Measurements from ENCODE around the gene PITHD1. TPM values are rescaled to one million over a fixed set of nuclear protein-coding genes. Genes with fewer than 3 reads are reported as not detected.
A peak's percentile ranks its signal among the peaks of the same experiment; 100 is the strongest.

The PITHD1 gene
- polyA plus RNA-seq, 1 experiment = 33.7 TPM

DNA sequence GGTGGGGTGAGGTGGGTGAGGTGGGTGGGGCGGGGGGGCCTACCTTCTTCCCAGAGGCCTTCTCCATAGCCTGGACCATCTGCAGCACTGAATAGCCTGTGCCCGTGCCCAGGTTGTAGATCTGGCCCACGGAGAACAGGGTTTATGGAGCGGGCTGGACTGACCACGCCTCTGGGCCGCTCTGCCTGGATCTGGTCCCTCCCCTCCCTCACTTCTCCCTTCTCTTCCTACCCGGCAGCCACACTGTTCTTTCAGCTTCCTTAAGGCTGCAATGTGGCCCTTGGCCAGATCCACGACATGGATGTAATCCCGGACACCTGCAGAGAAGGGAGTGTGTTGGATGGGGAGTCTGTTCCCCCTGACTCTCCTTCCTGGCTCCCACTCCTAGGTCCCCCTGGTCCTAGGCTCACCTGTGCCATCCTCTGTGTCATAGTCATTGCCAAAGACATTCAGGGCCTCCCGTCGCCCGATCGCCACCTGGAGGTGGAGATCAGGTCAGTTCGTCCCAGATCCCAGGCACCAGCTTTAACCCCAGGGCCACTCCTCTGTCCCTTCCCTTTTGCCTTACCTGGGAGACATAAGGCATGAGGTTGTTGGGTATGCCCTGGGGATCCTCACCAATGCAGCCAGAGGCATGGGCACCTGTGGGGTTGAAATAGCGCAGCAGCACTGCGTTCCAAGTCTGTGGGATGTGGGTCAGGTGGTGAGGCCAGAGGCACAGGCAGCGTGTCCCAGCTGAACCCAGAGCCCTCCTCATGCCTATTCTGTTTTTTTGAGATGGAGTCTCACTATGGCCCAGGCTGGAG, 18.5 kb downstream of the PITHD1 start:
- Histone ChIP-seq H3K27me3 (ENCODE audit: control insufficient read depth, insufficient read depth, low read length) (no peaks in the 10 kb centered on the region), H3K4me3 (ENCODE audit: low read depth, low read length) (no peak overlapping the region), H3K36me3 (ENCODE audit: control insufficient read depth, insufficient read depth, low read length) (peaks cover 15% of the 10 kb centered on the region)
- no peak for DNase-seq (ENCODE audit: low read depth)
- CTCF ChIA-PET = interaction anchor here (0.9 to 1.6 kb wide), 2 partner anchors 14 to 25 kb away, joined by 3 to 7 read pairs; no protein-coding TSS in a partner anchor
- POLR2A ChIA-PET = no interaction called here
- no peak for TF ChIP-seq CTCF (IDR thresholded peaks at IDR 0.05; ENCODE audit: insufficient read depth, low read depth, low read length)

DNA sequence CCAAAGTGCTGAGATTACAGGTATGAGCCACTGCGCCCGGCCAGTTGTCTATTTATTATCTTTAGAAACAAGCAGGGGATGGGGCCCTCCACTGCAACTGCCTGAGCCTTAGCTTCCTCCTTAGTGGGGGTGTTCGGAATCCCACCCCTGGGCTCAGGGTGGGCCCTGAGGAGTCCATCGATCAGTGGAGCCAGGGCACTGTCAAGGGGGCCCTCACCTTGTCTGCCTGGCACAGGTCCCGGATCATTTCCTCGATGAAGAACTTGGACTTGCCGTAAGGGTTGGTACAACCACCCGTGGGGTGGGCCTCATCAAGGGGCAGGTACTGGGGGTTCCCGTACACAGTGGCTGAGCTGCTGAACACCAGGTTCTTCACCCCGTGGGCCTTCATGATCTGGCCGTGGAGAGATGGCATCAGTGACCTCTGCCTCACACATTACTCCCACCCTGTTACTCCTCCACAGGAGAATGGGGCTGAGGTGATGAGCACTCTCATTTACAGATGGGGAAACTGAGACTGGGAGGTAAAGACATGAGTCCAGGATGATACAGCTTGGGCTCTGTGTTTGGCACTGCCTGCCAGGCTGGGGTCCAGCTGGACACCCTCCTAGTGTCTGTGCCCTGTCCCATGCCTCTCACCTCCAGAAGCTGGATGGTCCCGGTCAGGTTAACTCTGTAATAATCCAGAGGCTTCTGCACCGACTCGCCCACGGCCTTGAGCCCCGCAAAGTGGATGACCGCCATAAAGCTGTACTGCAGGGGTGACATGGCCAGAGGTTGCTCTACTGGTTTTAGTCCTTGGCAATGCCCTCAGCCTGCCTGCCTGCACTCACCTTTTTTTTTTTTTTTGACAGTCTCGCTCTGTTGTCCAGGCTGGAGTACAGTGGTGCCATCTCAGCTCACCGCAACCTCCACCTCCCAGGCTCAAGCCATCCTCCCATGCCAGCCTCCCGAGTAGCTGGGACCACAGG, 19.5 kb downstream of the PITHD1 start:
- CTCF ChIA-PET = interaction anchor here (0.9 to 4.6 kb wide), 5 partner anchors 13 to 230 kb away, joined by 3 to 38 read pairs (median 7); no protein-coding TSS in a partner anchor
- no peak for DNase-seq (ENCODE audit: low read depth)
- H3K36me3 ChIP-seq (ENCODE audit: control insufficient read depth, insufficient read depth, low read length) = peaks cover 15% of the 10 kb centered on the region

DNA sequence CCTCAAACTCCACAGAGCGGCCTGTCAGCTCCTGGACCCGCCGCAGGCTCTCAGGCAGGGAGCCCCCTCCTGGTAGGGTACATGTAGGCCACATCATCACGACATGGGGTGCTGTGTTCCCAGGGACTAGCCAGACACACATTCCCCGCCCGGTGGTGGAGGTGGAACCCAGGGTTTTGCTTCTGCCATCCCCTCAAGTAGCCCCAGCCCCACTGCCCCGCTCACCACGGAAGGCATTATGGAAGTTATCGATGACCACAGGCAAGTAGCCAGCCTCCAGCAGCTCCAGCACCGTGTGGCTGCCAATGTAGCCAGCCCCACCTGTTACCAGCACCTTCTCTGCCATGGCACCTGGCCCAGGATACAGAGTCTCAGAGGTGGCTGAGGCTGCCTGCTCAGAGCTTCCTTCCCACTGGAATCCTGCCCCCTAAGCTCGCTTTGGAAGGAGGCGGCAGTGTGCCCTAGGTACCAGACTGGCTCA, 20.5 kb downstream of the PITHD1 start:
- CTCF ChIA-PET = interaction anchor here (0.9 to 4.6 kb wide), 5 partner anchors 10 to 229 kb away, joined by 3 to 38 read pairs (median 4); no protein-coding TSS in a partner anchor
- Histone ChIP-seq H3K36me3 (ENCODE audit: control insufficient read depth, insufficient read depth, low read length) (peaks cover 12% of the 10 kb centered on the region), H3K27me3 (ENCODE audit: control insufficient read depth, insufficient read depth, low read length) (no peaks in the 10 kb centered on the region), H3K4me3 (ENCODE audit: low read depth, low read length) (no peak overlapping the region)
- TF ChIP-seq CTCF (IDR thresholded peaks at IDR 0.05; ENCODE audit: insufficient read depth, low read depth, low read length) = peak; percentile 14; the same call in 1 of the 2 replicates
- DNase-seq (ENCODE audit: low read depth) = no peak
- POLR2A ChIA-PET = no interaction called here

More for the DNA sequence above, 19.5 kb downstream of the PITHD1 start:
- Histone ChIP-seq H3K27me3 (ENCODE audit: control insufficient read depth, insufficient read depth, low read length) (no peaks in the 10 kb centered on the region), H3K4me3 (ENCODE audit: low read depth, low read length) (no peak overlapping the region)
- POLR2A ChIA-PET = no interaction called here
- TF ChIP-seq CTCF (IDR thresholded peaks at IDR 0.05; ENCODE audit: insufficient read depth, low read depth, low read length) = no peak

- CTCF ChIA-PET = interaction anchor here (1.1 to 4.6 kb wide), 4 partner anchors 11 to 28 kb away, joined by 3 to 38 read pairs (median 7); no protein-coding TSS in a partner anchor
- Histone ChIP-seq H3K27me3 (ENCODE audit: control insufficient read depth, insufficient read depth, low read length) (no peaks in the 10 kb centered on the region), H3K4me3 (ENCODE audit: low read depth, low read length) (no peak overlapping the region; the same call in 1 of the 2 replicates), H3K36me3 (ENCODE audit: control insufficient read depth, insufficient read depth, low read length) (peaks cover 11% of the 10 kb centered on the region)
- no peak for TF ChIP-seq CTCF (IDR thresholded peaks at IDR 0.05; ENCODE audit: insufficient read depth, low read depth, low read length)
- no peak for DNase-seq (ENCODE audit: low read depth)
- POLR2A ChIA-PET = interaction anchor here (0.5 kb wide), 1 partner anchor 105 kb away, joined by 3 read pairs; no protein-coding TSS in a partner anchor
Measured at GRCh38 chr1:23799255-23799569, 21.0 kb downstream of the PITHD1 start.

All from BJ (cell line).